GM12864 (cell line): ENCODE measurements around the gene KCTD15.

Experiments
- DNase-seq: peaks from one replicate; pipeline ENCODE4 v3.0.0-alpha.2; 2011; ENCODE audit warnings: low read depth
- H3K4me3 ChIP-seq: 2 replicates; pipeline ENCODE4 v1.5.1; 2011; ENCODE audit warnings: mild to moderate bottlenecking, low read depth, low read length, control low read depth
- TF ChIP-seq, protein P1 (sequence below): IDR thresholded peaks from 2 replicates; pipeline ENCODE4 v1.5.1; 2011; ENCODE audit warnings: low read depth, mild to moderate bottlenecking, moderate library complexity, low read length, control low read depth, inconsistent platforms; ENCODE audit errors: missing control alignments

The KCTD15 gene

DNA sequence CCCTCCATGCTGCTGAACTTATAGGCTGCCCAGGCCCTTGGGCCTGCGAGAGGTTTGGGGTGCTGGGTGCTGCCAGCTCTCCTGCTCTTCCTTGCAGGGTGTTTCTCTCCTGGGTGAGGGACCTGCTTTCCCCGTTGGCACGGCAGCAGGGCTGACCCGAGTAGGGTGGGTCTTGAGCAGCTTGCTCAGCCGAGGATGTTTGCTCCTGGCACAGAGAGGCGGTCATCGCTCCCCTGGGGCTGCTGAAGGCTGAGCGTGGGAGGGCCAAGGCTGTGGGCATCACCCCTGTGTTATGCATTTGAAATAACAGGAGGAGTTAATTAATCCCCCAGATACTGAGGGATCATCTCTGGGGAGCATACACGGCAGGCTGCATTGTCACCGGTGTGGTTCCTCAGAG lies 5.3 kb downstream of the KCTD15 start:
- no peak for DNase-seq
- TF ChIP-seq, protein P1, sequence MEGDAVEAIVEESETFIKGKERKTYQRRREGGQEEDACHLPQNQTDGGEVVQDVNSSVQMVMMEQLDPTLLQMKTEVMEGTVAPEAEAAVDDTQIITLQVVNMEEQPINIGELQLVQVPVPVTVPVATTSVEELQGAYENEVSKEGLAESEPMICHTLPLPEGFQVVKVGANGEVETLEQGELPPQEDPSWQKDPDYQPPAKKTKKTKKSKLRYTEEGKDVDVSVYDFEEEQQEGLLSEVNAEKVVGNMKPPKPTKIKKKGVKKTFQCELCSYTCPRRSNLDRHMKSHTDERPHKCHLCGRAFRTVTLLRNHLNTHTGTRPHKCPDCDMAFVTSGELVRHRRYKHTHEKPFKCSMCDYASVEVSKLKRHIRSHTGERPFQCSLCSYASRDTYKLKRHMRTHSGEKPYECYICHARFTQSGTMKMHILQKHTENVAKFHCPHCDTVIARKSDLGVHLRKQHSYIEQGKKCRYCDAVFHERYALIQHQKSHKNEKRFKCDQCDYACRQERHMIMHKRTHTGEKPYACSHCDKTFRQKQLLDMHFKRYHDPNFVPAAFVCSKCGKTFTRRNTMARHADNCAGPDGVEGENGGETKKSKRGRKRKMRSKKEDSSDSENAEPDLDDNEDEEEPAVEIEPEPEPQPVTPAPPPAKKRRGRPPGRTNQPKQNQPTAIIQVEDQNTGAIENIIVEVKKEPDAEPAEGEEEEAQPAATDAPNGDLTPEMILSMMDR = no peak
- H3K4me3 ChIP-seq = no peak overlapping the region

DNA sequence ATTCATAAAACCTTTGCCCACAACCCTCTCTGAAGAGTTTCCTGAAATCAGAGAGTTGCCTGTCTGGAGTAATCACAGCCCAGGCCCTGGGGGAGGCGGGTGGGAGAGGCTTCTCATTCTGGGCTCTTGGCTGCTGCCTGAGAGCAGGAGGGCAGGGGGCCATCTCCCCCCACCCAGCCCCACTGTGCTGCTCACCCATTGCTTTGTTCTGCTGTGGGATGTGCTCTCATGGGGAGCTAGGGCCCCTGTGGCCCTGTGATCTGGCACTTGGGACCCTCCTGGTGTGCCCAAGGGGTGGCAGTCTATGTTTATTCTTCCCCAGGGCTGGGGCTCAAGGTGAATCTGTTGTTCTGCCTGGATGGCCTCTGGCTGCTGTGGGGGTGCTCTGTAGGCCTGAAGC lies 6.1 kb downstream of the KCTD15 start:
- TF ChIP-seq, protein P1 = no peak
- no peak for DNase-seq
- H3K4me3 ChIP-seq = no peak overlapping the region

DNA sequence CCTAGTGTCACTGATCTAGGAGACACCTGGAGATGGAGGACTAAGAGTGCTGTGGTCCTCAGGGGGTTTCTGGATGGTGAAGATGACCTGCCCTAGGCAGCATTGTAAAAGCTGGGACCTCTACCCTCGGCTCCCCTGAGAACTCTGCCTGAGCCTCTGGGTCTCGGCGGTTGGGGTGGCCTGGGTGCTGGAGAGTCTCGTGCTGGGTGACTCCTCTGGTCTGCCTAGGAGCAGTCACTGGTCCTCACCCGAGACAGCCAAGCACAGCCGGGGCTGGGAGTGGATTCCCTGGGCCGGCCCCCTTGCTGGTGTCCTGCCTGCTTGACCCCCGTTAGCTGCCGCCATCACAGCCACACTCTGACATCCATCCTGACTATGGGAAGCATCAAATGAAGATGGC lies 6.7 kb downstream of the KCTD15 start:
- TF ChIP-seq, protein P1 = no peak

DNA sequence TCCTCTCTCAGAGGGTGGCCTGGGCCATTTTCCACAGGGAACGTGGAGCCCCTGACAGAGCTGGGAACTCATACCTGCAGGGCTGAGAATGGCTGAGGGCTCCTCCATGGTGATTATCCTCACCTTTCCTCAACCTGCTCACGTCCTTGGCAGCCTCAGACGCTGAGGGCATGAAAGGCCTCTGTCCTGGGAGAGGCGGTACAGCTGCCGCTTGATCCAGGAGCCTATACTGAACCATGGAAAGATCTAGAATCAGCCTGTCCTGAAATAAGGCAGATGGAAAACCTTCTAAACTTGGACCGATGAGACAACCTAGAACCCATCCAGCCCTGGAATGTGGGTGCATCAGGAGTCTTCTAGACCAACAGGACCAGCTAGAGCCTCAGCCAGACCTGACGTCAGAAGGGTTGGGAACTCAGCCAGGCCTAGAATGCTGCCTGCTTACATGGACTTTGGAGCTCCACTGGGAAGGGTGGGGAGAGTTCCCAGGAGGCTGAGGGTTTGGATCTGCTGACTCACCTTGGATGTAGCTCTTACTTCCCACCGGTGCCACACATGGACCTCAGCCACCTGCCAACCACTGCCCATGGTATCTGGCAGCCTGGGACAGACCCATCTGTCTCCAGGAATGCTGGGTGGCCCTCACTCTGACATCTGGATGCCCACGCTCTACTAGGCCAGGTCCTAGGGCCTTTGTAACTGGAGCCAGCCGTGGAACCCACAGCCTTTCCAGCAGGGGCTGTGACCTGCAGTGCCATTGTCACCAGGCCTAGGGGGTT lies 7.5 kb downstream of the KCTD15 start:
- DNase-seq = no peak
- TF ChIP-seq, protein P1 = no peak

More for the DNA sequence above, 6.7 kb downstream of the KCTD15 start:
- no peak overlapping the region for H3K4me3 ChIP-seq
- no peak for DNase-seq

DNA sequence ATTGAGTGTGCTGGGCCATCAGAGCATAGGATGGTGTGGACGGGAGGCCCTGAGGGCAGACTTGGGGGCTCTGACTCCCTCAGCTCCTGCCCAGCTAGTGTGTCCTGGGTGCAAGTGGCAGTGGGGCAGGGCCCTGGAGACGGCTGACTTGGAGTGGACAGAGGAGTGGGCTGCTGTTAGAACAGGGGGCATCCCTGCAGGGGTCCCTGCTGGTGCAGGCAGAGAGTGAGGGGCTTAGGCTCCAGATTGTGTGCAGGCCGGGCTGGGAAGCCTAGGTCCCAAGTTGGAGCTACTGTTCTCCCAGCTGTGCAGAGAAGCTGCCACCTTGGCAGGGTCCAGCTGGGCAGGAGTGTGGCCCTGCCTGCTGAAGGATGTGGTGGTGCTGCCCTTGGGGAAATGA lies 8.6 kb downstream of the KCTD15 start:
- TF ChIP-seq, protein P1 = no peak
- no peak for DNase-seq
- H3K4me3 ChIP-seq = no peak overlapping the region

More for the DNA sequence above, 7.5 kb downstream of the KCTD15 start:
- H3K4me3 ChIP-seq = no peak overlapping the region

DNA sequence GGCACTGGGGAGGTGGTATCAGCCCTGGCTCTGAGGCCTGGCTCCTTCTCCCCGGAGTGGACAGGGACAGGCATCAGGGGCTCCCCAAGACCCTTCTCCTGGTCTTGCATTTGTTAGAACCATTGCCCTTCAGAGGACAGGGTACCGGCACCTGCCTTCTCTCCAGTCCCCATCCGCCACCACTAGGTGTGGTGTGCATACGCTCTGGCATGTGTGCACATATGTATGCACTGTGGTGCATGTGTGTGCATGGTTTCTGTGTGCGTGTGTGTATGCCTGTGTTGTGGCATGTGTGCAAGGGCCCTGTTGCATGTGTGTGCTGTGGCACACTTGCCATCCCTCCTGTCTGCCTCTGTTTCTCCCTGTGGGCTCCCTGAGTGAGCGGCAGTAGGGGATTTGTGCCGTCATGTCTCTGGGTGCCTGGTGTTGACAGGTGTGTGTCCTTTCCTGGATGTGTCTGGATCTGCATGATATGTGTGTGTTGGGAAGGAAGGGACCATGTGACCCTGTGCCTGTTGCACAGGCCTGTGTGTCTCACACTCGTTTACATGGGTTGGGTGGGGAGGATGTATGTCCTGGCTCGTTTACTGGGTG lies 9.3 kb downstream of the KCTD15 start:
- TF ChIP-seq, protein P1 = no peak
- DNase-seq = no peak
- no peak overlapping the region for H3K4me3 ChIP-seq

DNA sequence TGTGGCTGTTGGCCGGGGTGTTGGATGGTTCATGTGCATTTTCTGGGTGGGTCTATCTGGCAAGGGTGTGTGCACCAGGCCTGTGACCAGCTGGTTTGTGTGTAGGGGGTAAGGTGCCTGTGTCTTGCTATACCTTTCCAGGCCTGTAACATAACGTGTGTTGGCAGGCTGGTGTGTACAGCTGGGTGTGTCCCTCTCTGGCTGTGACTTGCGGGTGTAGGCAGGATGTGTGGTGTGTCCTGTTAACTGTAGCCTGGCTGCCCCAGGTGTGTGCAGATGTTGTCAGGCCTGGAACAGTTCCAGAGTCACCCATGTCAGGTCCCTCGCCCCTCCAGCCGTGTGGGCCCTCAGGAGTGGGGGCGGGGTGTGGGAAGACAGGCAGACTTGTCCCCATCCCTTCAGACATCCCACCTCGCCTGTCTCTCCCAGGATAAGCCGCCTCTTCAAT lies 9.8 kb downstream of the KCTD15 start:
- H3K4me3 ChIP-seq = no peak overlapping the region
- no peak for DNase-seq
- TF ChIP-seq, protein P1 = no peak
